ENCODE results near the gene RHPN2. TPM values are rescaled to one million over a fixed set of nuclear protein-coding genes. Genes with fewer than 3 reads are reported as not detected.

Gene RHPN2
- total and polyA plus RNA-seq, 2 of the 8 experiments (the other 6 are each of a cell fraction or from before 2014, with no cell fraction given) = 22.8 to 31.1 TPM

- TF ChIP-seq MAX (IDR thresholded peaks at IDR 0.05) (peak; percentile 31; the same call in 1 of the 2 replicates), ASH2L (IDR thresholded peaks at IDR 0.05; ENCODE audit: low read length) (peak; percentile 70), HDAC2 (IDR thresholded peaks at IDR 0.05; ENCODE audit: borderline replicate concordance in 1 of 2, low read depth in 2 of 2, low read length in 2 of 2) (peak in 1 of 2 experiments; percentile 65; a peak in 1 of 4 replicates), SRF (IDR thresholded peaks at IDR 0.05; ENCODE audit: low read depth, low read length) (no peak), SP4 (IDR thresholded peaks at IDR 0.05; ENCODE audit: low read length) (peak; percentile 68; the same call in 1 of the 2 replicates), TEAD4 (IDR thresholded peaks at IDR 0.05; ENCODE audit: low read depth, low read length) (peak; percentile 98), EP300 (IDR thresholded peaks at IDR 0.05; ENCODE audit: borderline replicate concordance in 1 of 2, low read depth in 2 of 2, low read length in 2 of 2) (peak in 1 of 2 experiments; percentile 45; a peak in 1 of 3 replicates)
- TF ChIP-seq, protein P1, sequence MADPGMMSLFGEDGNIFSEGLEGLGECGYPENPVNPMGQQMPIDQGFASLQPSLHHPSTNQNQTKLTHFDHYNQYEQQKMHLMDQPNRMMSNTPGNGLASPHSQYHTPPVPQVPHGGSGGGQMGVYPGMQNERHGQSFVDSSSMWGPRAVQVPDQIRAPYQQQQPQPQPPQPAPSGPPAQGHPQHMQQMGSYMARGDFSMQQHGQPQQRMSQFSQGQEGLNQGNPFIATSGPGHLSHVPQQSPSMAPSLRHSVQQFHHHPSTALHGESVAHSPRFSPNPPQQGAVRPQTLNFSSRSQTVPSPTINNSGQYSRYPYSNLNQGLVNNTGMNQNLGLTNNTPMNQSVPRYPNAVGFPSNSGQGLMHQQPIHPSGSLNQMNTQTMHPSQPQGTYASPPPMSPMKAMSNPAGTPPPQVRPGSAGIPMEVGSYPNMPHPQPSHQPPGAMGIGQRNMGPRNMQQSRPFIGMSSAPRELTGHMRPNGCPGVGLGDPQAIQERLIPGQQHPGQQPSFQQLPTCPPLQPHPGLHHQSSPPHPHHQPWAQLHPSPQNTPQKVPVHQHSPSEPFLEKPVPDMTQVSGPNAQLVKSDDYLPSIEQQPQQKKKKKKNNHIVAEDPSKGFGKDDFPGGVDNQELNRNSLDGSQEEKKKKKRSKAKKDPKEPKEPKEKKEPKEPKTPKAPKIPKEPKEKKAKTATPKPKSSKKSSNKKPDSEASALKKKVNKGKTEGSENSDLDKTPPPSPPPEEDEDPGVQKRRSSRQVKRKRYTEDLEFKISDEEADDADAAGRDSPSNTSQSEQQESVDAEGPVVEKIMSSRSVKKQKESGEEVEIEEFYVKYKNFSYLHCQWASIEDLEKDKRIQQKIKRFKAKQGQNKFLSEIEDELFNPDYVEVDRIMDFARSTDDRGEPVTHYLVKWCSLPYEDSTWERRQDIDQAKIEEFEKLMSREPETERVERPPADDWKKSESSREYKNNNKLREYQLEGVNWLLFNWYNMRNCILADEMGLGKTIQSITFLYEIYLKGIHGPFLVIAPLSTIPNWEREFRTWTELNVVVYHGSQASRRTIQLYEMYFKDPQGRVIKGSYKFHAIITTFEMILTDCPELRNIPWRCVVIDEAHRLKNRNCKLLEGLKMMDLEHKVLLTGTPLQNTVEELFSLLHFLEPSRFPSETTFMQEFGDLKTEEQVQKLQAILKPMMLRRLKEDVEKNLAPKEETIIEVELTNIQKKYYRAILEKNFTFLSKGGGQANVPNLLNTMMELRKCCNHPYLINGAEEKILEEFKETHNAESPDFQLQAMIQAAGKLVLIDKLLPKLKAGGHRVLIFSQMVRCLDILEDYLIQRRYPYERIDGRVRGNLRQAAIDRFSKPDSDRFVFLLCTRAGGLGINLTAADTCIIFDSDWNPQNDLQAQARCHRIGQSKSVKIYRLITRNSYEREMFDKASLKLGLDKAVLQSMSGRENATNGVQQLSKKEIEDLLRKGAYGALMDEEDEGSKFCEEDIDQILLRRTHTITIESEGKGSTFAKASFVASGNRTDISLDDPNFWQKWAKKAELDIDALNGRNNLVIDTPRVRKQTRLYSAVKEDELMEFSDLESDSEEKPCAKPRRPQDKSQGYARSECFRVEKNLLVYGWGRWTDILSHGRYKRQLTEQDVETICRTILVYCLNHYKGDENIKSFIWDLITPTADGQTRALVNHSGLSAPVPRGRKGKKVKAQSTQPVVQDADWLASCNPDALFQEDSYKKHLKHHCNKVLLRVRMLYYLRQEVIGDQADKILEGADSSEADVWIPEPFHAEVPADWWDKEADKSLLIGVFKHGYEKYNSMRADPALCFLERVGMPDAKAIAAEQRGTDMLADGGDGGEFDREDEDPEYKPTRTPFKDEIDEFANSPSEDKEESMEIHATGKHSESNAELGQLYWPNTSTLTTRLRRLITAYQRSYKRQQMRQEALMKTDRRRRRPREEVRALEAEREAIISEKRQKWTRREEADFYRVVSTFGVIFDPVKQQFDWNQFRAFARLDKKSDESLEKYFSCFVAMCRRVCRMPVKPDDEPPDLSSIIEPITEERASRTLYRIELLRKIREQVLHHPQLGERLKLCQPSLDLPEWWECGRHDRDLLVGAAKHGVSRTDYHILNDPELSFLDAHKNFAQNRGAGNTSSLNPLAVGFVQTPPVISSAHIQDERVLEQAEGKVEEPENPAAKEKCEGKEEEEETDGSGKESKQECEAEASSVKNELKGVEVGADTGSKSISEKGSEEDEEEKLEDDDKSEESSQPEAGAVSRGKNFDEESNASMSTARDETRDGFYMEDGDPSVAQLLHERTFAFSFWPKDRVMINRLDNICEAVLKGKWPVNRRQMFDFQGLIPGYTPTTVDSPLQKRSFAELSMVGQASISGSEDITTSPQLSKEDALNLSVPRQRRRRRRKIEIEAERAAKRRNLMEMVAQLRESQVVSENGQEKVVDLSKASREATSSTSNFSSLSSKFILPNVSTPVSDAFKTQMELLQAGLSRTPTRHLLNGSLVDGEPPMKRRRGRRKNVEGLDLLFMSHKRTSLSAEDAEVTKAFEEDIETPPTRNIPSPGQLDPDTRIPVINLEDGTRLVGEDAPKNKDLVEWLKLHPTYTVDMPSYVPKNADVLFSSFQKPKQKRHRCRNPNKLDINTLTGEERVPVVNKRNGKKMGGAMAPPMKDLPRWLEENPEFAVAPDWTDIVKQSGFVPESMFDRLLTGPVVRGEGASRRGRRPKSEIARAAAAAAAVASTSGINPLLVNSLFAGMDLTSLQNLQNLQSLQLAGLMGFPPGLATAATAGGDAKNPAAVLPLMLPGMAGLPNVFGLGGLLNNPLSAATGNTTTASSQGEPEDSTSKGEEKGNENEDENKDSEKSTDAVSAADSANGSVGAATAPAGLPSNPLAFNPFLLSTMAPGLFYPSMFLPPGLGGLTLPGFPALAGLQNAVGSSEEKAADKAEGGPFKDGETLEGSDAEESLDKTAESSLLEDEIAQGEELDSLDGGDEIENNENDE (IDR thresholded peaks at IDR 0.05; ENCODE audit: insufficient replicate concordance, low read length) = no peak
- TF ChIP-seq, protein P2, sequence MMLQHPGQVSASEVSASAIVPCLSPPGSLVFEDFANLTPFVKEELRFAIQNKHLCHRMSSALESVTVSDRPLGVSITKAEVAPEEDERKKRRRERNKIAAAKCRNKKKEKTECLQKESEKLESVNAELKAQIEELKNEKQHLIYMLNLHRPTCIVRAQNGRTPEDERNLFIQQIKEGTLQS (IDR thresholded peaks at IDR 0.05; ENCODE audit: insufficient read depth, low read depth, low read length) = no peak
These were observed 42.1 kb downstream of the RHPN2 start (continued) for GRCh38 chr19:33022472-33023116.
